Right cardiac atrium (tissue), 5 donors: ENCODE measurements around the gene ADAMTS9. TPM values are rescaled to one million over a fixed set of nuclear protein-coding genes. Genes with fewer than 3 reads are reported as not detected.

Experiments used
- ATAC-seq, 2 donors: fragments of 200-7000 bp; cut with Tn5 transposase; one replicate each; pipeline versions ENCODE4 v1.8.0 to v1.9.1; 2020; ENCODE audit warnings: moderate library complexity in 2 of 2, mild to moderate bottlenecking in 1 of 2
- DNase-seq, 3 donors: peaks; one replicate each; pipeline ENCODE4 v3.0.0-alpha.2; 2020
- H3K27ac ChIP-seq: one replicate; pipeline ENCODE4 v1.5.1; 2013; ENCODE audit warnings: mild to moderate bottlenecking, low read length, control low read depth, moderate library complexity
- H3K27me3 ChIP-seq: one replicate; pipeline ENCODE4 v1.6.1; 2013; ENCODE audit not compliant: control insufficient read depth, insufficient read depth
- H3K4me1 ChIP-seq: one replicate; pipeline ENCODE4 v1.6.1; 2013; ENCODE audit warnings: low read length; ENCODE audit not compliant: control insufficient read depth, insufficient read depth
- H3K4me3 ChIP-seq: one replicate; pipeline ENCODE4 v1.5.1; 2013; ENCODE audit warnings: low read length, control low read depth
- H3K9me3 ChIP-seq: one replicate; pipeline ENCODE4 v1.6.1; 2013; ENCODE audit warnings: low read length; ENCODE audit not compliant: control insufficient read depth
- WGBS: extraction: QIAGEN DNeasy Blood & Tissue Kit; methylation state at CpG from one replicate; pipeline ENCODE4 v1.1.7; 2013; 5-methylcytosine and 5-hydroxymethylcytosine counted together
- intact Hi-C, 4 donors: fragments of 100-400 bp; cut with DNase I; formaldehyde crosslinking; loops; one replicate each; pipeline versions ENCODE4 v1.11.0 to v1.14.0; 2022 to 2023
- polyA plus RNA-seq: library from polyadenylated mRNA; stranded (reverse); fragments of 200-250 nt; gene quantifications from one replicate; pipeline ENCODE4 v1.2.3, GENCODE V29; 2013
- total RNA-seq, 4 donors: library from RNA; stranded (reverse); fragmentation: NEBNext Ultra II Directional; extraction: Animal tissue kit (Norgen Biotek cat#: 25700); gene quantifications; one replicate each; pipeline ENCODE4 v1.2.1, GENCODE V29; 2021
- donor health status: healthy with polysubstance abuse.
- donor health status: DM: no; HTN: yes; CAD: no.
- donor health status: DM: no; HTN: no; CAD: no.
- donor health status: DM: no; HTN: yes; CAD: no; lungs with severe emphysema.
- donor health status: DM: yes; HTN: yes; CAD: no.

The ADAMTS9 gene
- total and polyA plus RNA-seq, 5 donors = 9.8 to 53.4 (median 13.0) TPM

GRCh38 chr3:64653101-64653500 is 34.7 kb downstream of the ADAMTS9 start:
- no peak for ATAC-seq
- Histone ChIP-seq H3K9me3 (no peaks in the 10 kb centered on the region), H3K4me1 (peaks cover 5% of the 10 kb centered on the region), H3K27me3 (no peaks in the 10 kb centered on the region), H3K27ac (no peak overlapping the region), H3K4me3 (no peak overlapping the region)
- 82% methylated on average over 3 of the region's 3 CpGs for WGBS
- intact Hi-C loops = no loop called here
- no peak for DNase-seq

GRCh38 chr3:64651741-64652241 is 36.0 kb downstream of the ADAMTS9 start:
- no peak overlapping the region for H3K27ac ChIP-seq
- DNase-seq = no peak
- no peak overlapping the region for H3K4me3 ChIP-seq
- intact Hi-C loops = no loop called here
- H3K27me3 ChIP-seq = no peaks in the 10 kb centered on the region
- peaks cover 5% of the 10 kb centered on the region for H3K4me1 ChIP-seq
- no peak for ATAC-seq
- 38% methylated on average over 2 of the region's 2 CpGs for WGBS
- H3K9me3 ChIP-seq = no peaks in the 10 kb centered on the region

- no peaks in the 10 kb centered on the region for H3K27me3 ChIP-seq
- ATAC-seq (no peak), DNase-seq (no peak)
- H3K9me3 ChIP-seq = no peaks in the 10 kb centered on the region
- WGBS = 57% methylated on average over 3 of the region's 3 CpGs
- H3K4me3 ChIP-seq = no peak overlapping the region
- H3K4me1 ChIP-seq = peaks cover 5% of the 10 kb centered on the region
- intact Hi-C loops = no loop called here
- no peak overlapping the region for H3K27ac ChIP-seq
Observed at GRCh38 chr3:64651303-64651702, 36.5 kb downstream of the ADAMTS9 start.

DNA sequence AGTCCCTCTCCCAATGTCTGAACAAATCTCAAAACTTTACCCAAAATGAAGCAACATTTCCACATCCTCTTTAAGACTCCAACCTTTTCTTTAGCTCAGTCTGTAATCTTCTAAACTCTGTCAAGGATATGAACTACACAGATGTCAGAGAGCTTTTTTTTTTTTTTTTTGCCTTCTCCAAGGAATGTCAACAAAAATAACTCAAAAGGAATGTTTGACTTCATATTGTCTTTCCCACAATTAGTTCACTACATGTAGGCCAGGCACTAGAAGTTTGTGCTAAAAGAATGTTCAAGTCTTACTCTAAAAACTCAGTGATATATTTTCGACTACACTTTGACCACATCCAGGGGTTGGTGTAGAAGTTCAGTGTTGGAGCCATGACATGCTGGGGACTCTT is 37.1 kb downstream of the ADAMTS9 start:
- no peak overlapping the region for H3K4me3 ChIP-seq
- H3K9me3 ChIP-seq = no peaks in the 10 kb centered on the region
- H3K4me1 ChIP-seq = peaks cover 5% of the 10 kb centered on the region
- ATAC-seq (no peak), DNase-seq (no peak)
- no peak overlapping the region for H3K27ac ChIP-seq
- intact Hi-C loops = no loop called here
- H3K27me3 ChIP-seq = no peaks in the 10 kb centered on the region
- WGBS = 75% methylated on average over 1 of the region's 1 CpG

DNA sequence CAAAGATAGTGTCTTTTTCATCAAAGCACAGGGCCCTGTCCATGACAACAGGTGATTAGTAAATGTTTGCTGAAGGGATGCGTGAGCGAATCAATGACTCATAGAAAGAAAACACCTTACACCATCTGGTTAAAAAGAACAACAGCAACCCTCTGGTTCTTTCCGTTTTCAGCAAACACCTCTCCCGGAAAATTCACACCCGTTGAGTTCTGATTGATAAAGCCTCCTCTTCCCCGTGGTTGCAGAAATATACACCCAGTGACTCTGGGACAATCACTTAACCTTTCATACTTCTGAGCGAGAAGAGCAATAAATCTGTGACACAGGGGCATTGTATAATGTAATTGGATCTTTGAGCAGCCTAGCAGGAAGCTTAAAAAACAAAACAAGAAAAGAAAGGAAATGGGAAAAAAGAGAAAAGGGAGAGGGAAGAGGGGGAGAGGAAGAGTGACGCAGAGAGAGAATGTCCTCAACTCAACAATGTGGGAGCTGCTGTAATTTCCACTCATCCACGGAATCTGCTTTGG is 37.6 kb downstream of the ADAMTS9 start:
- H3K9me3 ChIP-seq = no peaks in the 10 kb centered on the region
- ATAC-seq (no peak), DNase-seq (no peak)
- no peak overlapping the region for H3K27ac ChIP-seq
- intact Hi-C loops = no loop called here
- no peak overlapping the region for H3K4me3 ChIP-seq
- 63% methylated on average over 9 of the region's 9 CpGs for WGBS
- H3K27me3 ChIP-seq = no peaks in the 10 kb centered on the region
- H3K4me1 ChIP-seq = peaks cover 5% of the 10 kb centered on the region

DNA sequence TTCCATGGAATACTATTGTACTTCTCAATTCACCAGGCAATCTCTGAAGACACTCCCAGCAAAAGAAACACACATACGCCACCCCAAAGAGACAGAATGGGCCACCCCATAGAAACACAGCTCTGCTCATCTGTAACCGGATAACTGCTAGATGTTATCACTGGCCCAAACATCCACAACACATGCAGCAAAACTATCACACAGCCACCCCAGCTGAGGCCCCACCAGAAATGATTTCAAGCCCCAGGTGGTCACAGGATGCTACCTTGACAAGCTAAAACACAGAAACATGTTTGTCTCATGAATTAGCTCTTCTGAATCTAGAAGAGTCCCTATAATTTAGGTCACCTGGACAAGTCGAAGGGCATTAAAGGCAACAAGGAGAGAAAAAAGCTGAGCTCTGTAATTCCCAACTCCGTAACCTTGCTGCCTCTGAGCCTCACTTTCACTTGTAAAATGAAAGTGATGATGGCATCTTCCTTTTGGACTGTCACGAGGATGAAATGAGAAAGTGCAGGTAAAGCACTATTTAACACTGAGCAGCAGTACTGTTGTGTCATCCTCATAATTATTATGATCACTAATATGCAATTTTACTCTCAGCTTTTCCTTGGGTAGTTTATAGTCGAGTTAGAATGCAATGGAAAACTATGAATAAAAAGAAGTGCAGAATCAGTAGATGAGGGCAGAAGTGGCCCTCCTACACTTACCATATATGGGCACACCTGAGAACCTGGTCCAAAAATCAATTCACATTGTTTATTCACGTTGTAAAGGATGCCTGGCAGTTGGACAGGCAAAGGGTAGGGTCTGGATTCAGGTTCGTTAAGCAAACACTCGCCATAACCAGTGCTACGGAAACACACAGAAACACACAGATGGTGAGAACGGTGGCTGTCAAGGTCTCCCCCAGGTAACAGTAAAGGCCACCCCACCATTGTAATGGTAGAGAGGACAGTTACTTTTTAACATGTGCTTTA is 38.6 kb downstream of the ADAMTS9 start:
- Histone ChIP-seq H3K4me1 (peaks cover 5% of the 10 kb centered on the region), H3K4me3 (no peak overlapping the region), H3K9me3 (no peaks in the 10 kb centered on the region), H3K27ac (no peak overlapping the region), H3K27me3 (no peaks in the 10 kb centered on the region)
- intact Hi-C loops = no loop called here
- ATAC-seq (no peak), DNase-seq (no peak)
- WGBS = 82% methylated on average over 11 of the region's 11 CpGs

- Histone ChIP-seq H3K27me3 (no peaks in the 10 kb centered on the region), H3K27ac (no peak overlapping the region), H3K4me3 (no peak overlapping the region), H3K9me3 (no peaks in the 10 kb centered on the region), H3K4me1 (peaks cover 5% of the 10 kb centered on the region)
- intact Hi-C loops = no loop called here
- no peak for DNase-seq
- 92% methylated on average over 7 of the region's 7 CpGs for WGBS
- ATAC-seq = no peak
Observed at GRCh38 chr3:64647825-64648224, 40.0 kb downstream of the ADAMTS9 start.

- no peak overlapping the region for H3K4me3 ChIP-seq
- ATAC-seq (no peak), DNase-seq (no peak)
- peaks cover 1% of the 10 kb centered on the region for H3K4me1 ChIP-seq
- no peaks in the 10 kb centered on the region for H3K27me3 ChIP-seq
- H3K9me3 ChIP-seq = no peaks in the 10 kb centered on the region
- no peak overlapping the region for H3K27ac ChIP-seq
- intact Hi-C loops = no loop called here
Observed at GRCh38 chr3:64645243-64645642, 42.6 kb downstream of the ADAMTS9 start.

DNA sequence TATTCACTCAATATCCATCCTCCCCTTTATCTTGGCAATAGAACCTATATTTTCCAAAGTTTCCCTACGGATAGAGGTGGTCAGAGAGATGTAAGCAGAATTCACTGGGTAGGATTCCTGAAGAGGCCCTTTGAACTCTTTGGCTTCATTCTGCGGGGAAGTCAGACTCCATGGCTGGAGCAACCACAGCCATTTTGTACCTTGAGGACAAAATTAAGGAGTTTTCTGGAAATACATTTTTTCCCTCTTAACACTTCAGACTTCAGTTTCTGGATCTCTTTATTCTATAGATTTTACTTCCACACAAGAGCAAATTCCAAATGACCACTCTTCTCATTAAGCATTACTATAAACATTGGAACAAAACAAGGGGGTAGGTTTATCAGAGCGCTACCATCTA is 43.3 kb downstream of the ADAMTS9 start:
- DNase-seq = no peak
- intact Hi-C loops = no loop called here
- Histone ChIP-seq H3K4me1 (peaks cover 1% of the 10 kb centered on the region), H3K4me3 (no peak overlapping the region), H3K27me3 (no peaks in the 10 kb centered on the region), H3K27ac (no peak overlapping the region), H3K9me3 (no peaks in the 10 kb centered on the region)
- 96% methylated on average over 3 of the region's 3 CpGs for WGBS
- no peak for ATAC-seq

- Histone ChIP-seq H3K27me3 (no peaks in the 10 kb centered on the region), H3K27ac (no peak overlapping the region), H3K9me3 (no peaks in the 10 kb centered on the region), H3K4me1 (peaks cover 1% of the 10 kb centered on the region), H3K4me3 (no peak overlapping the region)
- intact Hi-C loops = no loop called here
- peak in 1 of 3 donors; percentile 32 for DNase-seq
- no peak for ATAC-seq
- WGBS = 91% methylated on average over 18 of the region's 18 CpGs
Observed at GRCh38 chr3:64642327-64643151, 45.3 kb downstream of the ADAMTS9 start.

GRCh38 chr3:64638981-64639481 is 48.8 kb downstream of the ADAMTS9 start:
- 71% methylated on average over 3 of the region's 3 CpGs for WGBS
- Histone ChIP-seq H3K27me3 (no peaks in the 10 kb centered on the region), H3K4me3 (no peak overlapping the region), H3K9me3 (no peaks in the 10 kb centered on the region), H3K4me1 (peaks cover 1% of the 10 kb centered on the region), H3K27ac (no peak overlapping the region)
- no peak for DNase-seq
- intact Hi-C loops = no loop called here
- no peak for ATAC-seq
